ENCODE data around the gene TMEM9. TPM values are rescaled to one million over a fixed set of nuclear protein-coding genes. Genes with fewer than 3 reads are reported as not detected.

The TMEM9 gene
- total and polyA plus RNA-seq, 10 of the 15 experiments (the other 5 are each of a cell fraction or from before 2014, with no cell fraction given), result 7.2 to 46.1 (median 17.3) TPM

DNA sequence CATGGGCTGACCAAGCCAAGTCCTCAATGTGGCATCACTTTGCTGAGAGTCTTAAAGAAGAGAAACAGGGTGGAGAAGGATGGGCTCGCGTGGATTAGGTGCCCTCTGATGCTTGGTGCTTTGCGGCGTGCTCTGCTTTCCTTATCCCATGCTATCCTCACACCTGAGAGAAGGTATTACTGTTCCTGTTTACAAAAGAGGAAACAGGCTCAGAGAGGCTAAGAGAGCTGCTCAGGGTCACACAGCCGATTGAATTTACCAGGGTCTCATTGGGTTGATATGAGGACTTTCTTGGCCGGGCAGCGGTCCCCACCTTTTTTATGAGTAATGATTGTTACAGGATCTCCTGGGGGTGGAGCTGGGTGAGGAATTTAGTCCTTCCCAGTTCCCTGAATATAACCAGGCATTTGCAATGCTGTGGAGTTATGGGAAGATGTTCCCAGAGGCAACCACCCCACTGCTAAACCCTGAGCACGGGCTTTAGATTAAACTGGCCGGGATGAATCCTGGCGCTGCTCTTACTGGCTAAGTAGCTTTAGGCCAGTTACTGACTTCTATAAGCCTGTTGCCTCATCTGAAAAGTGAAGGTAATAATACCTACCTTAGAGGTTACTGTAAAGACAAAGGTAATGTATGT lies 31.8 kb downstream of the TMEM9 start:
- intact Hi-C loops (cut with micrococcal nuclease; ENCODE audit: unreplicated experiment) (no loop called here), in situ Hi-C loops (cut with MboI) (no loop called here)
- 50% methylated on average over 10 of the region's 10 CpGs for WGBS (ENCODE audit: insufficient coverage, insufficient replicate concordance, low lambda C conversion rate, missing lambda C conversion rate)
- ChIA-PET POLR2A (no interaction called here), RAD21 (ENCODE audit: unreplicated experiment) (no interaction called here), SMC1A (ENCODE audit: uncharacterized antibody, unreplicated experiment) (no interaction called here), CTCF (interaction anchor here (1.0 to 1.6 kb wide), 4 partner anchors 37 to 563 kb away, joined by 3 to 4 read pairs (median 4); no protein-coding TSS in a partner anchor)
- ATAC-seq (no peak), FAIRE-seq (no peak), DNase-seq (ENCODE audit: low read depth, low spot score) (no peak)
- Histone ChIP-seq H2AFZ (ENCODE audit: control insufficient read depth, low read depth, low read length) (no peak overlapping the region), H3K36me3 (ENCODE audit: control insufficient read depth in 2 of 2, insufficient read depth in 2 of 2, low read length in 1 of 2) (no peaks in the 10 kb centered on the region), H3K27me3 (replicated peaks in 1 of 2; ENCODE audit: control insufficient read depth in 2 of 2, insufficient read depth in 2 of 2, low read length in 1 of 2) (peaks cover 1 to 4% of the 10 kb centered on the region in 2 experiments; a peak in 3 of 4 replicates), H3K9me3 (replicated peaks; ENCODE audit: control insufficient read depth, insufficient read depth, low read length) (no peaks in the 10 kb centered on the region), H4K20me1 (ENCODE audit: control insufficient read depth, insufficient read depth) (no peaks in the 10 kb centered on the region), H3K27ac (ENCODE audit: control insufficient read depth, insufficient read depth) (no peak overlapping the region), H3K79me2 (ENCODE audit: control insufficient read depth, insufficient read depth, low read length) (no peaks in the 10 kb centered on the region), H3K9ac (ENCODE audit: control insufficient read depth, insufficient read depth, low read length) (no peak overlapping the region), H3K4me3 (no peak overlapping the region), H3K4me2 (ENCODE audit: control insufficient read depth, insufficient read depth) (no peak overlapping the region), H3K4me1 (ENCODE audit: control insufficient read depth, insufficient read depth, low read length) (no peaks in the 10 kb centered on the region)
- TF ChIP-seq, protein P1, sequence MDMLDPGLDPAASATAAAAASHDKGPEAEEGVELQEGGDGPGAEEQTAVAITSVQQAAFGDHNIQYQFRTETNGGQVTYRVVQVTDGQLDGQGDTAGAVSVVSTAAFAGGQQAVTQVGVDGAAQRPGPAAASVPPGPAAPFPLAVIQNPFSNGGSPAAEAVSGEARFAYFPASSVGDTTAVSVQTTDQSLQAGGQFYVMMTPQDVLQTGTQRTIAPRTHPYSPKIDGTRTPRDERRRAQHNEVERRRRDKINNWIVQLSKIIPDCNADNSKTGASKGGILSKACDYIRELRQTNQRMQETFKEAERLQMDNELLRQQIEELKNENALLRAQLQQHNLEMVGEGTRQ (IDR thresholded peaks at IDR 0.05; ENCODE audit: borderline replicate concordance, low read depth, low read length), result no peak
- TF ChIP-seq CEBPB (IDR thresholded peaks at IDR 0.05; ENCODE audit: borderline replicate concordance in 1 of 2, low read depth in 2 of 2, low read length in 2 of 2), result no peak
- TF ChIP-seq HDAC6 (IDR thresholded peaks at IDR 0.05; ENCODE audit: unreplicated experiment), result no peak
- no peak for TF ChIP-seq POLR2AphosphoS5 (IDR thresholded peaks at IDR 0.05; ENCODE audit: low read length)
- TF ChIP-seq ZNF384 (IDR thresholded peaks at IDR 0.05; ENCODE audit: borderline replicate concordance, low read depth, low read length), result no peak
- no peak for TF ChIP-seq PAX8 (IDR thresholded peaks at IDR 0.05)
- BruUV-seq (replicated peaks), result no TSS peak

Data from GM12878 (cell line).